Peyer's patch (tissue), 4 donors: ENCODE results near the gene ZBTB7A.

Experiments
- POLR2A ChIP-seq, 2 donors: fragments of 450-650 bp; IDR thresholded peaks; one replicate each; pipeline ENCODE4 v1.5.1; 2017; ENCODE audit warnings: antibody characterized with exemption in 2 of 2, mild to moderate bottlenecking in 2 of 2, moderate library complexity in 2 of 2
- TF ChIP-seq, protein P1 (sequence below), 6 experiments: fragments of 450-650 bp in 4 of 6; fragments of 200-600 bp in 2 of 6; sonication (generic) in 1 of 6; IDR thresholded peaks; one replicate each; pipeline ENCODE4 v1.5.1; 2017 to 2019; ENCODE audit warnings: antibody characterized with exemption in 6 of 6, mild to moderate bottlenecking in 3 of 6, moderate library complexity in 1 of 6

DNA sequence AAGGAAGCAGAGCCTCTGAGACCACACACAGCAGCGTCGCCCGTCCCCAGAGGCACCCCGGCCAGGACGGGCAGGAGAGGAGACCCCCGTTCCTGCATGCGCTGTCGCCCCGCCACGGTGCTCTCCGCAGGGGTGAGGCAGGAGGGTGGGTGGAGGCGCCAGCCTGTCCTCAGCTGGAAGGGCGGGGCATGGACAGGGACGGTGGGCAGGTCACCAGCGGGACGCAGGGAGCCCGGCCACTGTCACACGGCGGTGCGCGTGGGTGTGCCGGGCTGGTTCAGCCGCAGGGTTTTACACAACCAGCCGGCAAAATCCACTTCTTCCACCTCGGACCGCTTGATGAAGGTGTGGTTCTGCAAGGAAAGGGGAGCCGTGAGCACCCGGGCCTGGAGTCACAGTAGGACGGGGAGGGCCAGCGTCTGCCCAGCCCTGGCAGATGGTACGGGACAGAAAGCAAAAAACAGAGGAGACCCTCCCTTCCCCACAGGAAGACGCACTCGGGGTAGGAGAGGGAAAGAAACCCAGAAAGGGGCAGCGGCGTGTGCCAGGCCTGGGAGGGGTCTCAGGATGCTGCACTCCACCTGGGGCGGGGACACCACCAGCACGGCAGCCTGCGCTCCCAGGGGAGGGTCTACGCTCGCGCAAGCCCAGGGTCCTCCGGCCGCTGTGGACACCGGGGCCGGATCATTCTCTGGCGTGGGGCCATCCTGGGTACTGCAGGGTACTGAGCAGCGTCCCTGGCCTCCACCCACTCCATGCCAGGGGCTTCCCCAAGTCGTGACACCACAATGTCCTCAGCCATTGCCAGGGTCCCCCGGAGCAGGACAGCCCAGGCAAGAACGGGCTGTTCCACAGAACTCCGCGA, 23.9 kb upstream of the ZBTB7A start:
- TF ChIP-seq POLR2A (IDR thresholded peaks at IDR 0.05) = no peak
- TF ChIP-seq, protein P1, sequence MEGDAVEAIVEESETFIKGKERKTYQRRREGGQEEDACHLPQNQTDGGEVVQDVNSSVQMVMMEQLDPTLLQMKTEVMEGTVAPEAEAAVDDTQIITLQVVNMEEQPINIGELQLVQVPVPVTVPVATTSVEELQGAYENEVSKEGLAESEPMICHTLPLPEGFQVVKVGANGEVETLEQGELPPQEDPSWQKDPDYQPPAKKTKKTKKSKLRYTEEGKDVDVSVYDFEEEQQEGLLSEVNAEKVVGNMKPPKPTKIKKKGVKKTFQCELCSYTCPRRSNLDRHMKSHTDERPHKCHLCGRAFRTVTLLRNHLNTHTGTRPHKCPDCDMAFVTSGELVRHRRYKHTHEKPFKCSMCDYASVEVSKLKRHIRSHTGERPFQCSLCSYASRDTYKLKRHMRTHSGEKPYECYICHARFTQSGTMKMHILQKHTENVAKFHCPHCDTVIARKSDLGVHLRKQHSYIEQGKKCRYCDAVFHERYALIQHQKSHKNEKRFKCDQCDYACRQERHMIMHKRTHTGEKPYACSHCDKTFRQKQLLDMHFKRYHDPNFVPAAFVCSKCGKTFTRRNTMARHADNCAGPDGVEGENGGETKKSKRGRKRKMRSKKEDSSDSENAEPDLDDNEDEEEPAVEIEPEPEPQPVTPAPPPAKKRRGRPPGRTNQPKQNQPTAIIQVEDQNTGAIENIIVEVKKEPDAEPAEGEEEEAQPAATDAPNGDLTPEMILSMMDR (IDR thresholded peaks at IDR 0.05) = no peak
